Measurements from ENCODE around the gene GTF2A1.
A peak's percentile ranks its signal among the peaks of the same experiment; 100 is the strongest.
"Not testable (repeated sequence)": the region's sequence is repeated elsewhere in the genome, so short reads cannot be mapped to it uniquely, and the experiment has no call there.

GTF2A1 gene

GRCh38 chr14:81233615-81234014 lies 12.9 kb upstream of the GTF2A1 start:
- no peak overlapping the region for H3K4me3 ChIP-seq (ENCODE audit: low read length)
- DNase-seq (ENCODE audit: low read depth), result no peak
- TF ChIP-seq CTCF (conservative IDR thresholded peaks at IDR 0.05; ENCODE audit: low read length), result no peak

- H3K4me3 ChIP-seq (ENCODE audit: low read length), result no peak overlapping the region
- no peak for DNase-seq (ENCODE audit: low read depth)
- no peak for TF ChIP-seq CTCF (conservative IDR thresholded peaks at IDR 0.05; ENCODE audit: low read length)
These were observed 10.8 kb upstream of the GTF2A1 start for GRCh38 chr14:81231540-81231939.

GRCh38 chr14:81224222-81224621 lies 3.5 kb upstream of the GTF2A1 start:
- TF ChIP-seq CTCF (conservative IDR thresholded peaks at IDR 0.05; ENCODE audit: low read length), result no peak
- no peak for DNase-seq (ENCODE audit: low read depth)
- H3K4me3 ChIP-seq (ENCODE audit: low read length), result no peak overlapping the region

- DNase-seq (ENCODE audit: low read depth); H3K4me3 ChIP-seq (ENCODE audit: low read length): not testable (repeated sequence)
These were observed 3.0 kb upstream of the GTF2A1 start for GRCh38 chr14:81223788-81224187.

GRCh38 chr14:81222691-81223090 lies 1.9 kb upstream of the GTF2A1 start:
- DNase-seq (ENCODE audit: low read depth), result no peak
- H3K4me3 ChIP-seq (ENCODE audit: low read length), result no peak overlapping the region
- TF ChIP-seq CTCF (conservative IDR thresholded peaks at IDR 0.05; ENCODE audit: low read length), result no peak

- no peak for TF ChIP-seq CTCF (conservative IDR thresholded peaks at IDR 0.05; ENCODE audit: low read length)
- H3K4me3 ChIP-seq (ENCODE audit: low read length), result no peak overlapping the region
- no peak for DNase-seq (ENCODE audit: low read depth)
These were observed 1.4 kb upstream of the GTF2A1 start for GRCh38 chr14:81222126-81222525.

- TF ChIP-seq CTCF (conservative IDR thresholded peaks at IDR 0.05; ENCODE audit: low read length), result no peak; the same call in 1 of the 2 replicates
- H3K4me3 ChIP-seq (ENCODE audit: low read length), result peak overlapping the region; percentile 93
- no peak for DNase-seq (ENCODE audit: low read depth)
These were observed 882 bp upstream of the GTF2A1 start for GRCh38 chr14:81221579-81222102.

GRCh38 chr14:81220580-81220829 lies 254 bp downstream of the GTF2A1 start:
- peak overlapping the region; percentile 81 for H3K4me3 ChIP-seq (ENCODE audit: low read length)
- no peak for DNase-seq (ENCODE audit: low read depth)
- no peak for TF ChIP-seq CTCF (conservative IDR thresholded peaks at IDR 0.05; ENCODE audit: low read length)

All from AG10803 (cell line).